ENCODE results near the gene EMC8.

DNA sequence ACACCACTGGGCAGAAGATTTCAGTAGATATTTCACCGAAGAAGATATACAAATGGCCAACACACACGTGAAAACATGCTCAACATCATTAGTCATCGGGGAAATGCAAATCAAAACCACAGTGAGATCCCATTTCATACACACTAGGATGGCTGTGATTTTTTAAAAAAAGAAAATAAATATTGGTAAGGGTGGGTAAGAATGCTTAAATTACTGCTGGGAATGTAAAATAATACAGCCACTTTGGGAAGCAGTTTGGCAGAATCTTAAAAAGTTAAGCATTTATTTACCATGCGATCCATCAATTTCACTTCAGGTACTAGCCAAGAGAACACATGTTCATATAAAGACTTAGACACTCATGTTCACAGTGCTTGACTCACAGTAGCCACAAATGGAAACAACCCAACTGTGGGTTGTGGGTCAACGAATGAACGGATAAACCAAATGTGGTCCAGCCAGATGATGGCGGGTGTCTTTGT, 42.0 kb downstream of the EMC8 start:
- TF ChIP-seq, protein P1, sequence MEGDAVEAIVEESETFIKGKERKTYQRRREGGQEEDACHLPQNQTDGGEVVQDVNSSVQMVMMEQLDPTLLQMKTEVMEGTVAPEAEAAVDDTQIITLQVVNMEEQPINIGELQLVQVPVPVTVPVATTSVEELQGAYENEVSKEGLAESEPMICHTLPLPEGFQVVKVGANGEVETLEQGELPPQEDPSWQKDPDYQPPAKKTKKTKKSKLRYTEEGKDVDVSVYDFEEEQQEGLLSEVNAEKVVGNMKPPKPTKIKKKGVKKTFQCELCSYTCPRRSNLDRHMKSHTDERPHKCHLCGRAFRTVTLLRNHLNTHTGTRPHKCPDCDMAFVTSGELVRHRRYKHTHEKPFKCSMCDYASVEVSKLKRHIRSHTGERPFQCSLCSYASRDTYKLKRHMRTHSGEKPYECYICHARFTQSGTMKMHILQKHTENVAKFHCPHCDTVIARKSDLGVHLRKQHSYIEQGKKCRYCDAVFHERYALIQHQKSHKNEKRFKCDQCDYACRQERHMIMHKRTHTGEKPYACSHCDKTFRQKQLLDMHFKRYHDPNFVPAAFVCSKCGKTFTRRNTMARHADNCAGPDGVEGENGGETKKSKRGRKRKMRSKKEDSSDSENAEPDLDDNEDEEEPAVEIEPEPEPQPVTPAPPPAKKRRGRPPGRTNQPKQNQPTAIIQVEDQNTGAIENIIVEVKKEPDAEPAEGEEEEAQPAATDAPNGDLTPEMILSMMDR (IDR thresholded peaks at IDR 0.05): no peak
- TF ChIP-seq POLR2A (IDR thresholded peaks at IDR 0.05): no peak

All from breast epithelium (tissue), 3 donors.